CD4-positive, alpha-beta T cell treated with Interleukin-21 for 1 hour (primary cell): ENCODE measurements around the gene SFT2D2.

Experiments used
- DNase-seq: peaks from one replicate; pipeline ENCODE4 v3.0.0-alpha.2; 2020

The SFT2D2 gene

DNA sequence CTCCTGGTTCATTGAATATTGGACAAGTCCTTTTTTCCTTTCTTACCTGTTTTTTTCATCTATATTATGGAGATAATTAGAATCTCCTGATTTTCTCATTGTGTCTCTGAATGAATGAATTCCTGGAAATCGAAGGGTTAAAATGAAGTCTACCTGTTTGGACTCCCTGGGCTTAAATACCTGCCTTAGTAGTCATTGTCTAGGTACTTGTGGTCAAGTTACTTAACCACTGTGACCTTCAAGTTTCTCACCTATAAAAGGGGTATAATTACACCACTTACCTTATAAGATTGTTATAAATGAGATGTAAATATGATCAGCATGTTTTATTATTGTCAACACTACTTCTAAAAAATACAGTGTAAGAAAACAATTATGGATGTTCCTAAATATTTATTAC, 45.8 kb downstream of the SFT2D2 start:
- DNase-seq = no peak

DNA sequence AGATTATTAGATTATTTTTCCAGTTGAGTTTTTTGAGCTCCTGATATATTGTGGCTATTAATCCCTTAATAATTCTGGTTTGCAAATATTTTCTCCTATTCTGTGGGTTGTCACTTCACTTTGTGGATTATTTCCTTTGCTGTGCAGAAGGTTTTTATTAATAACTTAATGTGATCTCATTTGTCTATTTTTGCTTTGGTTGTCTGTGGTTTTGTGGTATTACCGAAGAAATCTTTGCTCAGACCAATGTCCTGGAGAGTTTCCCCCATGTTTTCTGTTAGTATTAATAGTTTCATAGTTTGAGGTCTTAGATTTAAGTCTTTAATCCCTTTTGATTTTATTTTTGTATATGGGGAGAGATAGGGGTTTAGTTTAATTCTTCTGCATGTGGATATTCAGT, 47.8 kb downstream of the SFT2D2 start:
- no peak for DNase-seq

DNA sequence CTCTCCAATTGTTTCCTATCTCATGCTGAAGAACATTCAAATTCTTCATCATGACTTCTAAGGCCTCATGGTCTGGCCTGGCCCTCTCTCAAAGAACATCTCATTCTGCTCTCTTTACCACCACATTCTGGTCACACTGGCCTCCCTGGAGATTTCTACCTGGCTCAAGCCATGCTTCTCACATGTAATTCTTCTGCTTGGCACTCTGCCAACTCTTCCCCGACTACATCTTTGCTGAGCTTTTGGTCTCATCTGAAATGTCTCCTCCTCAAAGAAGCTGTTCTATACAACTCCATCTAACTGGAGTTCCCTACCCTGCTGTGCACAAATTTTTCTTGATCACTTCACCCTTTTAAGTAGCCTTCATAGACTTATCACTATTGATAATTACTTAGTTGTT, 53.4 kb downstream of the SFT2D2 start:
- no peak for DNase-seq

DNA sequence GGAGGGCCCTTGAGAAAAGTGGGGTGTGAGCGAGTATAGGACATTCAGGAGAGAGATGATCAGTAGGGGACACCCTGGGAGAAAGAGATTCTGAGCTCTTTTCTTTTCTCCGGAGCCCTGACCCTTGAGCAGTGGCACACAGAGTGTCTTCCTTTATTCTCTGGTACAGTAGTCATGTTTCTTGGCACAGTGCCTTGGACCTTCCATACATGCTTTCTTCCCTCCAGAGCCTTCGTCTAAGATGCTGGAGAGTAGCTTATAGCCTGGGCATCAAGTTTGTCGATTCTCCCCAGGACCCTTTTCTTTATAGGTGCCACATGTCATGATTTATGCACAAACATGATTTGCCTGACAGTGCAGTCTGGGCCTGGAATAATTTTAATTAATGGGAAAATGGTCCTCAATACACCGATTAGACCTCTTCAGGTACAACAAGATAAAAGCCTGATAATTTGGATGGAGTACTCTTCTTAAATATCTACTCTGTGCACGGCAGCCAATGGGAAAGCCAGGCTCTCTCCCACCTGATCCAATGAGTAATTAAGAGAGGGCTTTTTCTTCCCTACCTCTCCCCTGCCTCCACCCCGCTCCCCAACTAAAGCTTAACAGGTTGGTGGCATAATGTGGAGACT, 54.6 kb downstream of the SFT2D2 start, which contains the start of gene TBX19:
Gene TBX19 (plus strand): TSS at position 582 of the 632 bp plus-strand sequence. CDS start 214 bp downstream, outside the sequence.
- no peak for DNase-seq

DNA sequence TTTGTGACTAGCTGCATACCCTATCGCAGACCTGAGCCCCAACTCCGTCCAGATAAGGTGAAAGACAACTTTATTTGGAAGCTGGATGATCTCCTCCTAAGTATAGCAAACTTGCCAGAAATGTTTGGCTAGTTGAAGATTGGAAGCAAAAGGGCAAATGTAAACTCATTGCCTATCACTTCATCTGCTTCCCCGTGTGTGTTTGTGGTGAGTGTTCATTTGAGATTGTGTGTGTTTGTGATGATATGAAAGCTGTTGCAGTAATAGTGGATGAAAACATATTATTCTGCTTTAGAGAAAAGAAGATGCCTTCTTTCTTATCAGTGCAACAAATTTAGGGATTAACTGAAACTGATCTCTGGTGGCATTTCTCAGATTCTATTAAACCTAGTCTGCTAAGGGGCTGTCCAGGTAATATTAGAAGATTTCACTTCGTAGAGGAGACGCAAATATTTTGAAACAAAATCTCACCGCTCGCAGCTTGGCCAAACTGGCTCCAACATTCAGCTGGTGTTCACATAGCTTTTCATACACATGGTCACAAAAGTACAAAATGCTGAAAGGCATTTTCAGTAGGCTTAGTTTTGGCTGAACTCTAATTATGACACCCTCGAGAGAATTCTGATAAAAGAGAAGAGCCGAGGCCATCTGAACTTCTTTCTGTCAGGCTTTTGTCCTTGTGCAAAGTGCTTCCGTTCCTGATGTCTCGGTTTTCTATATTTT, 56.0 kb downstream of the SFT2D2 start:
- DNase-seq = no peak

DNA sequence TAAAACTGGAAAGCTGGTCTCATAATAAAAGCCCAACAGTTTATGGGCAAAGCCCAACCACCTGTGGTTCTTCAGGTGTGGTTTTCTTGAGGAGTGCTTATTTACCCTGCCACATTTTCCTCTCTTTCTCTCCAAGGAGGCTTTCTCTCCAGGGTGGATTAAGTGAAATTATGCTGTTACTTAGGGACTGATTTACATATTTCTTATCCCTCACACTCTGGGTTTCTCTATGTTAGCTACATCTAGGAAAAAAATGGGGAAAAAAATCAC, 59.7 kb downstream of the SFT2D2 start:
- no peak for DNase-seq

DNA sequence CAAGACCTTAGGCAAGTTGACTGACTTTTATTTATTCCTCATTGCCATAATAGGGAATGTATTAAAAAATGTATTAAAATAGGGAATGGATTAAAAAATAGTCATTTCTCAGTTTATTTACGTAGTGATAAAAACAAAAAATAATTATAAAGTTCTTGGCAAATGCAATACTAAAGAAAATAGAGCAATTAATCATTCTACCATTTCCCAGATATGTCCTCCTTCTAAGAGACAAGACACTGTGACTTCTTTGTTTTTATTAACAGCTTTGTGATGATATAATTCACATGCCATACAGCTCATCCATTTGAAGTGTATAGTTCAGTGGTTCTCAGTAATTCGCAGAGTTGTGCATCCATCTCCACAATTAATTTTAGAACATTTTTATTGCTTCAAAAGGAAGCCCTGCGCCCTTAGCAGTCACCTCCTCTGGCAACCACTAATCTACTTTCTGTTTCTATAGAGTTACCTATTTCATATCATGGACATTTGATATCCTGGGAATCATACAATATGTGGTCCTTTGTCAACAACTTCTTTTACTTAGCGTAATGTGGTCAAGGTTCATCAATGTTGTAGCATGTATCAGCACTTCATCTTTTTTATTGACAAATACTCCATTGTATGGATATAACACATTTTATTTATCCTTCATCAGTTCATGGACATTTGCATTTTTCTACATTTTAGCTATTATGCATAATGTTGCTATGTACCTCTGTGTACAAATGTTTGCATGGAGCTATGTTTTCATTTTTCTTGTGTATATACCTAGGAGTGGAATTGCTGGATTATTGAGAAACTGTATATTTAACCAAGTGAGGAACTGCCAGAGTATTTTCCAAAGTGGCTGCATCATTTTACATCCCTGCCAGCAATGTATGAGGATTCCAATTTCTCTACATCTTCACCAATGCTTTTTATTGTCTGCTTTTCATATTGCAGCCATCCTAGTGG, 60.4 kb downstream of the SFT2D2 start:
- DNase-seq = no peak

DNA sequence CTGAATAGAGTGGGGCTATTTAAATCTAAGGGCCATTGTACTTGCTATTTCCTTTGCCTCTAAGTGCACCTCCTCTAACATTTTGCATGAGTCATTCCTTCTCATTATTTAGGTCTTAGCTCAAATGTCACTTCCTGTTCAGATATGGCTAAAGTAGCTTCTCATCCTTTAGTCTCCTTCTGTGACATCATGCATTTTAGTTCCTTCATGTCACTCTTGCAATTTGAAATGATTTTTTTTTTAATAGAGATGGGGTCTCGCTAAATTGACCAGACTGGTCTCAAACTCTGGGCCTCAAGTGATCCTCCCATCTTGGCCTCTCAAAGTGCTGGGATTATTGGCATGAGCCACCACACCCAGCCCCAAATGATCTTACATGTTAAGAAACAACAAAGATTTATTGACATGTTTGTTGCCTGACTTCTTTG, 61.4 kb downstream of the SFT2D2 start:
- DNase-seq = no peak

DNA sequence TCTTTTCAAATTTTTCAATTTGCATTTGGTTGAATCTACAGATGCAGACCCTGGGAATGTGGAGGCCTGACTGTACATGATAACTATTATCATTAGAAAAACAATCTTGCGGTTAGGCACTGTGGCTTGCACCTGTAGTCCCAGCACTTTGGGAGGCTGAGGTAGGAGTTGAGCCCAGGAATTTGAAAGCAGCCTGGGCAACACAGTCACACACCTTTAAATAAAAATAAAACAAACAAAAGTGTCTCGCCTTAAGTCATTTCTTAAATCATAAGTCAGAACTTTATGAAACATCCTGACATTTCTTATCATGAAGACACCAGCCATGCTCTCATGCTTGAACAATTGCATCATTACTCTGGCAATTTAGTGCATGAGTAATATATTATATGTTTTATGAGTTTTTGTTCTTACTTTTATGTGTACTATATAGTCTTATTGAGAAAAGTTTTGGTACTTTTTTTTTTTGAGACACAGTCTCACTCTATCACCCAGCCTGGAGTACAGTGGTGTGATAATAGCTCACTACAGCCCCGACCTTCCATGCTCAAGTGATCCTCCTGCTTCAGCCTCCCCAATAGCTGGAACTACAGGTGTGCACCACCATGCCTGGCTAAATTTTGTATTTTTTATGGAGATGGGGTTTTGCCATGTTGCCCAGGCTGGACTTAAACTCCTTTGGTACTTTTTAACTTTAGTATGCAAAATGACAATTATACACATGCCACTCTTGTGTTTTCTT, 62.7 kb downstream of the SFT2D2 start:
- DNase-seq = no peak

DNA sequence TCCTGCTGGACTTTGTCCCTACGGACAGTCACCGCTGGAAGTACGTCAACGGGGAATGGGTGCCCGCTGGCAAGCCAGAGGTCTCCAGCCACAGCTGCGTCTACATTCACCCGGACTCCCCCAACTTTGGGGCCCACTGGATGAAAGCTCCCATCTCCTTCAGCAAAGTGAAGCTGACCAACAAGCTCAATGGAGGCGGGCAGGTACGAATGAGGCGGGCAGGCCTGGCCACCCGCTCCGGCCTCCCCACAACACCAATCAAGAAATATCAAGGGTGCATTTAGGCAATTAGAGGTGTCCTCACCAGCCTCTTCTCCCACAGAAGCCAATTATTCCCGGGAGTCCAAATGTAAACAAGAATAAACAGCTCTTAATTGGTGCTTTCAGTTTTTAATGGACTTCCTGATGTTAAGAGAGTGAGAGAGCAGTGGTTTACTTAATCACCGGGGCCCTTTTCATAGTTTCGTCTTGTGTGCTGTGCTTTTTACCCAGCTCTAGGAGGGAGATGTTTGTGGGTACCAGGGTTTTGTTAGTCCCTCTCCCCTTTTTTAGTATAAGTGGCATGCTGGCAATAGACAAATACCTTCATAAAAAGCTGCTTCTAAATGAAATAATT, 65.5 kb downstream of the SFT2D2 start:
- DNase-seq = no peak

DNA sequence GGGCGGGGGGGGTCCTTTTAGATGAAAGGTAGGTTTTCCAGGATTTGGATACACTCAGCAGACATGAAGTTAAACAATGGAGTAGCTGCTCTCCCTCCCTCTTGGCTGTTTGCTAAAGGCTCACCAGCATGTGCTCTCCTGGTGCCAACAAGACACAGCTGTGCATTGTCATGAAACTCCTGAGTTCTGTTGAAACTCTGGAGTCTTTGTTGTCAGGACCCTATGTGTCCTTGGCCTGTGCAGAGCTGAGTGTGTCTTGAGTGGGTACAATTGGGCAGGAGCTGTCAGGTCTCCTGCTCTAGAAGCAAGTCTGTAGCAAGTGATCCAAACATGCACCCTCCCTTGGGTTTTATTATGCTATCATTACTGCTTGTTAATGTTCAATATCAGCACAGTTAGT, 67.6 kb downstream of the SFT2D2 start:
- no peak for DNase-seq

DNA sequence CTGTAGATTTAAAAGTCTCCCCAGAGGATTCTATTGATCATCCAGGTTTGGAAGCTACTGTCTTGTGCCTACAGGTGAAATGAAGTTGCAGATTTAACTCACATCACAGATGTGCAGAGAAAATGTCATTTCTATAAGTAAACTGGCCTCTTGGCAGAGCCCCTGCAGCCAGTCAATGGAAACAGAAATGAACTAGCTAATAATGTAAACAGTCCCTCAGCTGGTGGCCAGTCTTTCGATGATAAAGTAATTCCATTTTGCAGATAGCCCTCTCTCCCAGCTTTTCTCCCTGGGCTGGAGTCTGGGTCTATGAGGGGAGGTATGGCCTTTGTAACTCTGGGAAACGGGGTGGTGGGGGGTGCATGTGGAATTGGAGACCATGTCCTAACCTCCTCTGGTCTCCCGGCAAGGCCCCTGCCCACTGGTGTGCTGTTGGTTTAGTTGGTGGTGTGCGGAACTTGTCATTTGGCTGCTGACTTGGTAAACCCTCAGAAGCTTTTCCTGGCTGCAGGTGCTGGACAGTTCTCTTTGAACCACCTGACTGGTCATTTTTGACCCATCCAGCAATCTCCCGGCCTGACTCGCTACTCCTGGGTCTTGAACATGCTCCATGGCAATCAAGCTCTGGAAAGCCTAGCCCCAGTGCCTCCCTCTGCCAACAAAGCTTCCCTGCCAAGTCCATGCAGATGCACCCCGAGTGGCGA, 69.8 kb downstream of the SFT2D2 start:
- DNase-seq = no peak

DNA sequence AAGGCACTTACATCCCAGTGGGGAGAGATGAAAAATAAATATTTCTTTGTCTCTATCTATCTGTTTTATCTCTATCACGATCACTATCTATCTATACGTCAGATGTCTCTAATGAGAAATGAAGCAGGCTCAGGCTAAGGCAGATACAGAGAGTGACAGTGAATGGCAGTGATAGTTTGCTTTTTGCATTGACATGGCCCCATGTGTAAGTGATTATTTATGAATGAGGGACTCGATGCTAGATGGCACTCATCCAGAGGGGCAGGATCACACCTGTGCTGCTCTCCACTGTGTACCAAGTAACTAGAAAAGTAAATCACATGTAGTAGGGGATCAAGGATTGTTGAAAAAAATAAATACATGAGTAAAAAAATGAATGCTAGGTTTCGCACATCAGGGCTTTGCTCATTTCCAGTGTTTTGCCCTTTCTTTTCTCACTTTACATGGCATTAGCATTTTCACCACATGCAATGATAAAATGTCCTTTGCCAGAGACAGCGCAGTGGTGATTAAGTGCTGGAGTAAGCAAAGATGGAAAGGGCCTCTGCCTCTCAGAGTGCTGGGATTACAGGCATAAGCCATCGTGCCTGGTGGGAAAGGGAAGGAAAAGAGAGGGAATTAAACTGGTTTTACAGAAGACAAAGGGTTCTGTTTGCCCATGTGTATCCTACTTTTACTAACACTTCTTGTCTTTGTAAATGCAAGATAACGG, 71.4 kb downstream of the SFT2D2 start:
- no peak for DNase-seq

DNA sequence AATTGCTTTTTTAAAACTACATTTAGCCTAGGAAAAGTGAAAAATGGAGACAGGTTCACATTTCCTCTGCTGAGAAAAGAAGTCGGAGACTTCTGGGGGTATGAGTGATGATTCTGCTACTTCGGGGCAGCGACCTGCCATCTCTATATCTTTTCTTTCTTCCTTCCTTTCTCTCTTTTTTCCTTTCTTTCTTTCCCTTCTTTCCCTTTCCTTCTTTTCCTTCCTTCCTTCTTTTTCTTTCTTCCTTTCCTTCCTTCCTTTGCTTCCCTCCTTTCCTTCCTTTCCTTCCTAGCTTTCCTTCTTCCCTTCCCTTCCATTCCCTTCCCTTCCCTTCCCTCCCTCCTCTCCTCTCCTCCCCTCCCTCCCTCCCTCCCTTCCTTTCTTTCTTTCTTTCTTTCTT, 72.6 kb downstream of the SFT2D2 start:
- DNase-seq = no peak

DNA sequence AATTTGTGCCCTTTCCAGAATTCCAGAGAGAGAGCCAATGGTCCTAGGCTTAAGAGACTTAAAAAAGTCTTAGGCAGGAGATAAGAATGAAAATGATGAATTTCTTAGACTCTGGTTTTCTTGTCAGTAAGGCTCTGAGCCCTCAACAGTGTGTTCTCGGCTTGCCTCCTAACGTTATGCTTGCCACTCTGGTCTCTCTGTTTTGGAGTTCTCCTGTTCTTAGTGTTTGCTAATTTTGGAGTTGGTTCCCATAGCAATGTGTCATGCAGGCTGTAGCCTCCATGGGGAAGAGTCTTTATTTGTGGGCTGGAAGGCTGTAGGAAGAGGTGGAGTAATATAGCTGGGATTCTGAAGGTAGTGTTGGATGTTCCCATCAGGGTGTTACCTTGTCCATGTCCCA, 74.8 kb downstream of the SFT2D2 start:
- DNase-seq = no peak

DNA sequence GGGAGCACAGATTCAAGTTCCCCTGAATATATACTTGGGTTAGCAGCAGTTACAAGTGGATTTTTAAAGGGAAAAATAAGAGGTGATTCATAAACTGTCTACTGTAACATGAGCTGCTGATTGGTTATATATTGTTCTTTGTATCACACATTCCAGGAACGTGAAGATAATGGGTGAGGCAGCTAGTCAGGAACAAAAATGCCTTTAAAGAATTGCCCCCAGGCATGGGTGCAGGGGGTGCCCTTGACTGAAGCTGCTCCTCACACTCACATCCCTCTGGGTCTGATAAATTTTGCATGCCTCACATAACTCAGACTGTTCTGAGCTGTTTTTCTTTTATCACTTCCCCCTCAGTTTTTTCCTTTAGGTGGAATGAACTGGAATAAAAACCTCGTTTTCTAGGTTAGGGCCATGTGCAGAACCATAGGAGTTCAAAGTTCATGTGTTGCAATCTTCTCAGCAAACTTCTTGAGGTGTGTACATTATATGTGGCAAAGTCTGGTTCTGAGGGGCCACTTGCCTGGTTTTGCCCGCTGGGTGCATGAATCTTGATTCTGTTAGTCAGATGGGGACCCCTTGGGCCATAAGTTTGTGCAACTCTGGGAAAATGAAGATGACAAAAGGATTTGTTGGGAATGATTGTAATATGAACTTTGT, 76.0 kb downstream of the SFT2D2 start:
- DNase-seq = no peak
